Esophagus mucosa (tissue), 1 donor: Measurements from ENCODE around the gene PAFAH1B2. TPM values are rescaled to one million over a fixed set of nuclear protein-coding genes. Genes with fewer than 3 reads are reported as not detected.
"Not testable (repeated sequence)": the region's sequence is repeated elsewhere in the genome, so short reads cannot be mapped to it uniquely, and the experiment has no call there.

Experiments used
- ATAC-seq: fragments of 200-7000 bp; cut with Tn5 transposase; one replicate; pipeline ENCODE4 v1.9.1; 2020
- total RNA-seq: library from RNA; stranded (reverse); gene quantifications from one replicate; pipeline ENCODE4 v1.2.4, GENCODE V29; 2023
- donor health status: DM: yes; HTN: yes; CAD: no.

Gene PAFAH1B2
- total RNA-seq, 1 donor from 2014 or later: 50.9 TPM

DNA sequence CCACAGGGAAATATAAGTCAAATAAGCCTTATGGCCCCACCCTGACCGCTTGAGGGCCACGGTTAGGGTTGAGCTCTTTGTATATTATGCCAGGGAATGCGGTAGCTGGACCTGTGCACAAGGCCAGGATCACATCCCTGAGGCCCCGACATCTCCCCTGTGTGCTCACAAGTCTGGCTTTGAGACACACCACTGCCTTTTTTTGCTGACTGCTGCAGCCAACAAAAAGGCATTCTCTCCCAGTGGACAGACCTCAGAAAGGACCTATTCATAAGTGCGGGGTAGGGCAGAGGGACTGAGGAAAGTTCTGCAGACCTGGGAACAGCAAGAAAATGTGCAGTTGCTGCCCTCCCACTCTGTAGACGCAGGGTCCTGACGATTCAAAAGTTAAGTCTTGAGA lies 31.0 kb downstream of the PAFAH1B2 start:
- ATAC-seq: no peak

- ATAC-seq: no peak
These were observed 31.7 kb downstream of the PAFAH1B2 start for GRCh38 chr11:117175781-117176180.

DNA sequence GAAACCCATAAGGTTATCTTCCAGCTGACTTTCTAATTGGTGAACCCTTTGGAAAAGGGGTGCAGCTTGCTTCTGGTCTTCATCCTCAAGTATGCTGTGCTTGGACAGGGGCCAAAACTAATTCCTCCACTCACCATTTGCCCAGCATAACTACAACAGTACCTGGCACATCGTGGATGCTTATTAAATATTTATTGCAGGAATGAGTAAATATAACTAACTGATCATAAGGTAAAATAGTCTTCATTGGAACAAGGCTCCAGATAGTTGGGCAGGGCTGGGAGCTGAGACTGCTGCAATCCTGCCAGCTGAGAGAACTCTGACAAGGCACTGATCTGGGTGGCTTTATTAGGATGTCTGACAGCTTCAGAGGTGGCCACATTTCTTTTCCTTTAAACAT lies 32.1 kb downstream of the PAFAH1B2 start:
- ATAC-seq: no peak

DNA sequence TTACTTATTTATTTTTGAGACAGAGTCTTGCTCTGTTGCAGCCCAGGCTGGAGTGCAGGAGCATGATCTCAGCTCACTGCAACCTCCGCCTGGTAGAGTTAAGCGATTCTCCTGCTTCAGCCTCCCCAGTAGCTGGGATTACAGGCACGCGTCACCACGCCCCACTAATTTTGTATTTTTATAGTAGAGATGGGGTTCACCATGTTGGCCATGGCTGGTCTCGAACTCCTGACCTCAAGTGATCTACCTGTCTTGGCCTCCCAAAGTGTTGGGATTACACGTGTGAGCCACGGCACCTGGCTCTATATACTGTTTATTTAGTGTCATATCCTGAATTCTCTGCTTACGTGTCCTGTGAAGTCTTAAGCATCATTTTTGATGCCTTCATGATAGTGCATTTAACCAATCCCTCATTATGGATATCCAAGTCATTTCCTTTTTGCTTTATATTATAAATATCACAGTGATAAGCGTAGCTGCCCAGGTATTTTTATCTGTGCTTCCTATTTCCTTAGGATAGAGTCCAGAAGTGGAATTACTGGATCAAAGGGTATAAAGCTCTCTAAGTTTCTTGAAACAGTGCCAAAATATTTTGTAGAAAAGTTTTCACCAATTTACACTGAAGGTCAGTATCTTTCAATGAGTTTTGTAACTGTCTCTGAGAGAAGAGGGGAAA lies 33.6 kb downstream of the PAFAH1B2 start:
- ATAC-seq: no peak

DNA sequence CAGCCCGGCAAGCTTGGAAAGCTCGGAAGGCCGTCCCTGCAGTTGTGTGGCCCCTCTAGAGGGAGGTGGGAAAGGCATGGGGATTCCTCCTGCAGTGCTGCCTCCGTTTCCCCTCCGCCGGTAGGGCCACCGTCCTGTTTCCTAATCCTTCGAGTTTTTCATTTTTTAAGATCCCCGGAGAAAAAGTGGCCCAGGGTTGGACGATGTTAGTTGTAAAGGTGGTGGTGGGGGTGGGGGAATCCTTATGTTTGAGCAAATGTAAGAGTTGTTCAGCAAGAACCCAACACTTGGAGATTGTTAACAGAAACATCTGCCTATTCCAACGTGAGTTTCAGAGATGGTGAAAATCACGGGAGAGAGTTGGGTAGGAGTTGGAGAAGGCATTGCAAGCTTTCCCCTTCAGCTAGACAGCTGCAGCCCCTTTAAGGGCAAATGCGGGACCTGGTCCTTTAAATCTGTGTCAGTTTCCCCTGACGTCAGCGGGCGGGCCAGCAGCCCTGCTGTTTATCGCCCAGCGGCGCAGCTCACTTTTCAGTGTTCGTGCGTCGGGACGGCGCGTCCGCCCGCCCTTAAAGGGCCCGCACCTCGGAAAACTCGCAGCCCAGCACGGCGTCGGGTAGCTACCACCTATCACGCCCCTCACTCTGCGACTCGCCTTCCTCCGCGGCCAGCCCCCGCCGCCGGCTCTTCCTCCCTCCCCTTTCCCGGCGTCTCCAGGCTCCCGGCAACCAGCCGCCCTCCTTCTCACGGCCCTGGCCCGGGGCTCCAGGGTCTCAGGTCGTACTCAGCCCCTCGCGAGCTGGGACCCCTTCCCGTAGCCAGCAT lies 34.3 kb downstream of the PAFAH1B2 start, which contains the start of gene SIDT2:
Gene SIDT2 (plus strand): TSS at position 534 of the 825 bp plus-strand sequence. CDS start 521 bp downstream, outside the sequence.
- peak; percentile 91 for ATAC-seq

GRCh38 chr11:117179048-117179999 lies 35.2 kb downstream of the PAFAH1B2 start:
- ATAC-seq: peak; percentile 32

DNA sequence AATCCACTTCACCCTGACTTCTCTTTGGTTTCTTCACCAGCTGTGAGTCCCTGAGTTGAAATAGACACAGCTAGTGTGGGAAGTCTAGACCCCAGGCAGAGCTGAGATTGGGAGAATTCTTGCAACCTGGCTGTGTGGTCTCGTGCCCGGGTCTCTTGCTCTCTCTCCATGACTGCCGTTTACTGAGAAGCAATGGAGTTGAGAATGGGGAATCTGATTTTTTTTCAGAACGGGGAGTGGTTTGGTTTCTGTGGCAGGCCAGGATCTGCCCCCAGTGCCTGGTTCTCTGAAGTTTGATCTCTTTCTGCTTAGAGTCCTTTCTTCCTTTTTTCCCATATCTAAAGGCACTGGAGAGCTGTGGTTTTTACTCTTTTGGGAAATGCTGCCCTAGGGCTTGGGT lies 35.9 kb downstream of the PAFAH1B2 start:
- ATAC-seq: no peak

GRCh38 chr11:117180661-117181585 lies 36.8 kb downstream of the PAFAH1B2 start:
- ATAC-seq: peak; percentile 17

- no peak for ATAC-seq
These were observed 37.8 kb downstream of the PAFAH1B2 start for GRCh38 chr11:117181586-117182550.

GRCh38 chr11:117182551-117182935 lies 38.5 kb downstream of the PAFAH1B2 start:
- ATAC-seq: no peak

DNA sequence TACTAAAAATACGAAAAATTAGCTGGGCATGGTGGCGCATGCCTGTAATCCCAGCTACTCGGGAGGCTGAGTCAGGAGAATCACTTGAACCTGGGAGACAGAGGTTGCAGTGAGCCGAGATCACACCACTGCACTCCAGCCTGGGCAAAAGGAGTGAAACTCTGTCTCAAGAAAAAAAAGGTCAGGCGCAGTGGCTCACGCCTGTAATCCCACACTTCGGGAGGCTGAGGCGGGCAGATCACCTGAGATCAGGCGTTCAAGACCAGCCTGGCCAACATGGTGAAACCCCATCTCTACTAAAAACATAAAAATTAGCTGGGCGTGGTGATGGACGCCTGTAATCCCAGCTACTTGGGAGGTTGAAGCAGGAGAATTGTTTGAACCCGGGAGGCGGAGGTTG lies 39.1 kb downstream of the PAFAH1B2 start:
- not testable (repeated sequence) for ATAC-seq

GRCh38 chr11:117183724-117184349 lies 39.8 kb downstream of the PAFAH1B2 start:
- peak; percentile 70 for ATAC-seq

DNA sequence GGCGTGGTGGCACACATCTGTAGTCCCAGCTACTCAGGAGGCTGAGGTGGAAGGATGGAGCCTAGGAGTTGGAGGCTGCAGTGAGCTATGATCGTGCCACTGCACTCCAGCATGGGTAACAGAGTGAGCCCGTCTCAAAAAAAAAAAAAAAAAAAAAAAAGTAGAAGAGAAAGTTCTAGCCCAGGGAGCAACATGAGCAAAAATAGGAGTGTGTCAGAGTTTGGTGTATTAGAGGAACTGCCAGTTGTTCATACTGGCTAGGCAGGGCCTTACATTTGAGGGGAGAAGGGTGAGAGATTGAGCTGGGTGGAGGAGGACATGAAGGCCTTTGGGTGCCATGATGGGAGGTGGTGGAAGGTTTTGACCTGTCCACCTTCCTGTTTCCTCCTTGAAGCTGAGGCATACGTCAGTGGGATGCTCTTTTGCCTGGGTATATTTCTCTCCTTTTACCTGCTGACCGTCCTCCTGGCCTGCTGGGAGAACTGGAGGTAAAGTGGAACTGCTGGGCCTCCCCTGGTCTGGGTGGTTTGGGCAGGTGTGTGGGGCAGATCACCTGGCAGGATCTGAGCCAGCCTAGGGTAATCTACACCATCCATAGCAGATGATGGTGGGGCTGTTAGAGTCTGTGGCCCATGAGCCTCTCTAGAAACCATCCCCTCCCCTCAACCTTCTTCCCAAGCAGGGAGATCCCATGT lies 41.8 kb downstream of the PAFAH1B2 start:
- ATAC-seq: no peak

- no peak for ATAC-seq
These were observed 42.3 kb downstream of the PAFAH1B2 start for GRCh38 chr11:117186431-117186761.

DNA sequence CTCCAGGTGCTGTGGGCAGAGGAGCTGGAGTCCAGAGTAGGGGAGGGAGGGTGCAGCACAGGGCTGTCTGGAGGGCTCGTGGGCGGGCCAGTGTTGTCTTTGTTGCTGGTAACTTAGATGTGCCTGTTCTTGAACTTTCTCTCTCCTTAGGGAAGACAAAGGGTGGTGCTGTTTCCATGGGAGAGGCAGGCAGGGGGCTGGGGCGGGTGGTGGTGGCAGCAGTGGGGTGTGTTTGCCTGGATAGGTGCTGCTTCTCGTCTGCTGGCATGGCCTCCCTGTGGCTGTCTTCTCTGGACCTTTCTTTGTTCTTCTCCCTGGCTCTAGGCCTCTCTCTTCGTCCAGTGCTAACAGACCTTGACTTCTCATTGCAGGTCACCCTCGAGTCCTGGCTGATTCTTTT lies 42.9 kb downstream of the PAFAH1B2 start:
- no peak for ATAC-seq

DNA sequence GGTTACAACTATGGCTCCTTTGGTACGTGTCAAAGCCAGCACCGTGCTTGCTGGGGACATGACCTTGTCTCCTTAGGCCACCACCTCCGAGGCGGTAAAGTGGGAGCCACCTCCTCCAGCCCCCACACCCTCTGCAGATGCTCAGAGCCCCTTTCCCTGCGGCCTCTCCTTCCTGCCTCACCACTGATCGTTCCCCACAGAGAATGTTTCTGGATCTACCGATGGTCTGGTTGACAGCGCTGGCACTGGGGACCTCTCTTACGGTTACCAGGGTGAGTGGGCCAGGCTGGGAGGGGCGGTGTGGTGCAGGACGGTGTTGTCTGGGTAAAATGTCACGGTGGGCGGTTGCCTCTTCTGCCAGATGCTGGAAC lies 43.3 kb downstream of the PAFAH1B2 start:
- ATAC-seq: no peak

- ATAC-seq: no peak
These were observed 43.9 kb downstream of the PAFAH1B2 start for GRCh38 chr11:117187799-117188481.

DNA sequence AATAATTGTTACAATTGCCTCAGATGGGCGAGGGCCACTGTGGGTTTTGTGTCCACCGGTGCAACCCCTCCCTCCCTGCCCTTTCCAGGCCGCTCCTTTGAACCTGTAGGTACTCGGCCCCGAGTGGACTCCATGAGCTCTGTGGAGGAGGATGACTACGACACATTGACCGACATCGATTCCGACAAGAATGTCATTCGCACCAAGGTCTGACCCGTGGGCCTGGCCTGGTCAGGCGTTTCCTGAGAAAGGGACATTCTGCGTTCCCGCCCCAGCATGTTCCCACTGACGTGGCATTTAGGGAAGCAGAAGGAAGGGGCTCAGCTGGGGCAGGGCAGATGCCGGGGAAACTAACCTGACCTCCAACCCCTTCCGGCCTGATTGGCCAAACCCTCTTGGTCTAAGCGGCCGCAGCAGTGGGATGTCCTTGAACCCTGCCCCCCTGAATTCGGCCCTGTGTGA lies 44.6 kb downstream of the PAFAH1B2 start:
- no peak for ATAC-seq
